A204.1 (cell line): ENCODE results near the gene SOHLH2.

ENCODE experiments used
- FAIRE-seq: peaks from 2 replicates; lab custom pipeline; 2012; peaks lifted over from hg19 to GRCh38; lab: Jason Lieb, UNC

SOHLH2 gene

GRCh38 chr13:36183901-36184300 is 30.5 kb downstream of the SOHLH2 start:
- FAIRE-seq, result no peak

- no peak for FAIRE-seq
Observed at GRCh38 chr13:36175621-36176020, 38.7 kb downstream of the SOHLH2 start.

- FAIRE-seq, result no peak
Observed at GRCh38 chr13:36174923-36175322, 39.4 kb downstream of the SOHLH2 start.

- FAIRE-seq, result no peak
Observed at GRCh38 chr13:36173571-36174322, 40.6 kb downstream of the SOHLH2 start.

- no peak for FAIRE-seq
Observed at GRCh38 chr13:36166046-36166445, 48.3 kb downstream of the SOHLH2 start.

GRCh38 chr13:36163809-36164308 is 50.5 kb downstream of the SOHLH2 start:
- no peak for FAIRE-seq

- no peak for FAIRE-seq
Observed at GRCh38 chr13:36163286-36163685, 51.1 kb downstream of the SOHLH2 start.

- no peak for FAIRE-seq
Observed at GRCh38 chr13:36160297-36160696, 54.1 kb downstream of the SOHLH2 start.

- FAIRE-seq, result no peak
Observed at GRCh38 chr13:36158611-36159010, 55.7 kb downstream of the SOHLH2 start.

GRCh38 chr13:36157480-36157879 is 56.9 kb downstream of the SOHLH2 start:
- no peak for FAIRE-seq

- no peak for FAIRE-seq
Observed at GRCh38 chr13:36154567-36155291, 59.6 kb downstream of the SOHLH2 start.

GRCh38 chr13:36151591-36151990 is 62.8 kb downstream of the SOHLH2 start:
- FAIRE-seq, result no peak

GRCh38 chr13:36148446-36148845 is 65.9 kb downstream of the SOHLH2 start:
- no peak for FAIRE-seq

GRCh38 chr13:36147330-36147729 is 67.0 kb downstream of the SOHLH2 start:
- no peak for FAIRE-seq

GRCh38 chr13:36146511-36147269 is 67.7 kb downstream of the SOHLH2 start:
- no peak for FAIRE-seq

GRCh38 chr13:36143738-36144137 is 70.6 kb downstream of the SOHLH2 start:
- no peak for FAIRE-seq

GRCh38 chr13:36142735-36143134 is 71.6 kb downstream of the SOHLH2 start:
- FAIRE-seq, result no peak

GRCh38 chr13:36135876-36136275 is 78.5 kb downstream of the SOHLH2 start:
- no peak for FAIRE-seq

- no peak for FAIRE-seq
Observed at GRCh38 chr13:36134632-36135031, 79.7 kb downstream of the SOHLH2 start.

- no peak for FAIRE-seq
Observed at GRCh38 chr13:36133950-36134626, 80.3 kb downstream of the SOHLH2 start.

- no peak for FAIRE-seq
Observed at GRCh38 chr13:36132376-36132775, 82.0 kb downstream of the SOHLH2 start.

GRCh38 chr13:36131931-36132297 is 82.4 kb downstream of the SOHLH2 start:
- no peak for FAIRE-seq
